PC-3 (cell line): Measurements from ENCODE around the gene MYL11. TPM values are rescaled to one million over a fixed set of nuclear protein-coding genes. Genes with fewer than 3 reads are reported as not detected.
"Not testable (repeated sequence)": the region's sequence is repeated elsewhere in the genome, so short reads cannot be mapped to it uniquely, and the experiment has no call there.

ENCODE experiments used
- ATAC-seq: fragments of 200-7000 bp; cut with Tn5 transposase; 2 replicates; pipeline ENCODE4 v1.9.1; 2020; ENCODE audit warnings: mild to moderate bottlenecking, moderate library complexity
- BruUV-seq: library from RNA; stranded (reverse); fragments of 400-500 nt; replicated peaks from 2 replicates; lab custom pipeline; 2021; lab: Mats Ljungman, UMichigan
- CTCF ChIA-PET: fragments of 300-600 bp; sonication (Branson Sonifier 250); formaldehyde crosslinking; loops from one replicate; lab custom pipeline; 2022; ENCODE audit warnings: antibody characterized with exemption; lab: Charles Lee
- POLR2A ChIA-PET: fragments of 300-600 bp; sonication (Branson Sonifier 250); formaldehyde crosslinking; loops from one replicate; lab custom pipeline; 2022; ENCODE audit warnings: antibody characterized with exemption; ENCODE audit not compliant: unreplicated experiment; lab: Charles Lee
- DNase-seq: peaks from one replicate; pipeline ENCODE4 v3.0.0-alpha.2; 2015
- H2AFZ ChIP-seq: fragments of 300-600 bp; sonication (generic); 2 replicates; pipeline ENCODE4 v1.6.0; 2016; ENCODE audit warnings: antibody characterized with exemption, low read length
- H3F3A ChIP-seq: fragments of 300-600 bp; sonication (generic); one replicate; pipeline ENCODE4 v1.6.0; 2017; ENCODE audit warnings: antibody characterized with exemption, low read length, control low read depth, mild to moderate bottlenecking; ENCODE audit not compliant: unreplicated experiment
- H3K27ac ChIP-seq: fragments of 300-600 bp; sonication (generic); 2 replicates; pipeline ENCODE4 v1.5.1; 2016; ENCODE audit warnings: mild to moderate bottlenecking, low read length
- H3K27me3 ChIP-seq: fragments of 300-600 bp; sonication (generic); 2 replicates; pipeline ENCODE4 v1.6.1; 2016; ENCODE audit warnings: low read length, mixed read lengths
- H3K36me3 ChIP-seq: fragments of 300-600 bp; sonication (generic); 2 replicates; pipeline ENCODE4 v1.6.1; 2016; ENCODE audit warnings: low read depth, mixed run types, low read length, mixed read lengths
- H3K4me1 ChIP-seq: fragments of 300-600 bp; sonication (generic); 2 replicates; pipeline ENCODE4 v1.5.1; 2016; ENCODE audit warnings: low read length; ENCODE audit not compliant: insufficient read depth
- H3K4me2 ChIP-seq: fragments of 300-600 bp; sonication (generic); 2 replicates; pipeline ENCODE4 v1.6.0; 2016; ENCODE audit warnings: low read length
- H3K4me3 ChIP-seq: fragments of 300-600 bp; sonication (generic); 2 replicates; pipeline ENCODE4 v1.5.1; 2016; ENCODE audit warnings: mild to moderate bottlenecking, low read length, mixed read lengths
- H3K79me2 ChIP-seq: fragments of 300-600 bp; sonication (generic); 2 replicates; pipeline ENCODE4 v1.6.1; 2017; ENCODE audit warnings: low read length, mixed read lengths
- H3K9ac ChIP-seq: fragments of 300-600 bp; sonication (generic); 2 replicates; pipeline ENCODE4 v1.6.0; 2016; ENCODE audit warnings: mild to moderate bottlenecking, low read length
- H3K9me2 ChIP-seq: fragments of 300-600 bp; sonication (generic); replicated peaks from 2 replicates; pipeline ENCODE4 v1.6.1; 2016; ENCODE audit warnings: mixed run types, low read length, mixed read lengths
- H3K9me3 ChIP-seq: fragments of 300-600 bp; sonication (generic); 2 replicates; pipeline ENCODE4 v1.6.1; 2016; ENCODE audit warnings: low read length, mixed read lengths
- H4K20me1 ChIP-seq: fragments of 300-600 bp; sonication (generic); 2 replicates; pipeline ENCODE4 v1.6.1; 2016; ENCODE audit warnings: low read length, mixed read lengths
- EZH2 ChIP-seq: fragments of 300-600 bp; sonication (generic); IDR thresholded peaks from one replicate; pipeline ENCODE4 v1.6.1; 2017; ENCODE audit warnings: antibody characterized with exemption, mild to moderate bottlenecking, low read length; ENCODE audit not compliant: unreplicated experiment
- EZH2phosphoT487 ChIP-seq: fragments of 300-600 bp; sonication (generic); IDR thresholded peaks from 2 replicates; pipeline ENCODE4 v1.6.1; 2018; ENCODE audit warnings: mild to moderate bottlenecking, antibody characterized with exemption, low read length, borderline replicate concordance
- intact Hi-C: fragments of 100-400 bp; cut with micrococcal nuclease; formaldehyde crosslinking; loops from 2 replicates; pipeline ENCODE4 v1.9.0; 2023
- total RNA-seq: library from RNA; depleted of rRNA; stranded (reverse); fragments of >200 nt; gene quantifications from 2 replicates; pipeline ENCODE4 v1.2.3, GENCODE V29; 2014
- TF ChIP-seq, protein P1 (sequence below): fragments of 300-600 bp; sonication (generic); conservative IDR thresholded peaks from 2 replicates; pipeline ENCODE4 v1.5.1; 2017; ENCODE audit warnings: antibody characterized with exemption, low read depth, mild to moderate bottlenecking, low read length

The MYL11 gene
- total RNA-seq, 1 experiment from 2014 or later: not detected

DNA sequence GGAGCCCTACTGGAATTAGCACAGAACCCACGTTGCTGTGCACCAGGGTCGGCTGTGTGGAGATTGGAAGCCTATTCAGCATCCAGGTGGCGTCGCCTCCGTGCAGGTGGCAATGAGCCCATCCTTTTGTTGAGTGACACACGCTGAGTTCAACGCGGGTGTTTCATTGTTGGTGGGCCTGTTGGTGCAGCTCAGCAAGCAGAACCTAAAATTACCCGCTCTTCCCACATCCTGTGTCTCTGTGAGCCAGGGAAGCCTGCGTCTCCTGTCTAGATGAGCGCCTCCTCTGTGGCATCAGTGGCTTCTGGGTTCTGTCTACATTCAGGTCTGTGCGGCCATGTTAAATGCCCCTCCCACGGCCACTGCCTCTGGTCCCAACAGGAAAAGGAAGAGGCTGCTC lies 34.0 kb upstream of the MYL11 start:
- intact Hi-C loops: no loop called here
- no TSS peak for BruUV-seq
- no peak overlapping the region for H2AFZ ChIP-seq
- no peak for TF ChIP-seq EZH2
- no peak for TF ChIP-seq EZH2phosphoT487
- TF ChIP-seq, protein P1, sequence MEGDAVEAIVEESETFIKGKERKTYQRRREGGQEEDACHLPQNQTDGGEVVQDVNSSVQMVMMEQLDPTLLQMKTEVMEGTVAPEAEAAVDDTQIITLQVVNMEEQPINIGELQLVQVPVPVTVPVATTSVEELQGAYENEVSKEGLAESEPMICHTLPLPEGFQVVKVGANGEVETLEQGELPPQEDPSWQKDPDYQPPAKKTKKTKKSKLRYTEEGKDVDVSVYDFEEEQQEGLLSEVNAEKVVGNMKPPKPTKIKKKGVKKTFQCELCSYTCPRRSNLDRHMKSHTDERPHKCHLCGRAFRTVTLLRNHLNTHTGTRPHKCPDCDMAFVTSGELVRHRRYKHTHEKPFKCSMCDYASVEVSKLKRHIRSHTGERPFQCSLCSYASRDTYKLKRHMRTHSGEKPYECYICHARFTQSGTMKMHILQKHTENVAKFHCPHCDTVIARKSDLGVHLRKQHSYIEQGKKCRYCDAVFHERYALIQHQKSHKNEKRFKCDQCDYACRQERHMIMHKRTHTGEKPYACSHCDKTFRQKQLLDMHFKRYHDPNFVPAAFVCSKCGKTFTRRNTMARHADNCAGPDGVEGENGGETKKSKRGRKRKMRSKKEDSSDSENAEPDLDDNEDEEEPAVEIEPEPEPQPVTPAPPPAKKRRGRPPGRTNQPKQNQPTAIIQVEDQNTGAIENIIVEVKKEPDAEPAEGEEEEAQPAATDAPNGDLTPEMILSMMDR: no peak
- POLR2A ChIA-PET: no interaction called here
- no peaks in the 10 kb centered on the region for H3K36me3 ChIP-seq
- no peak for DNase-seq
- peaks cover 8% of the 10 kb centered on the region; the same call in 1 of the 2 replicates for H3K4me1 ChIP-seq
- no peaks in the 10 kb centered on the region for H3K9me2 ChIP-seq
- H3K9ac ChIP-seq: no peak overlapping the region
- CTCF ChIA-PET: interaction anchor here (0.9 kb wide), 1 partner anchor 69 kb away, joined by 8 read pairs; no protein-coding TSS in a partner anchor
- no peaks in the 10 kb centered on the region for H3K79me2 ChIP-seq
- no peak overlapping the region for H3K4me2 ChIP-seq
- no peak overlapping the region for H3K4me3 ChIP-seq
- no peak for ATAC-seq
- H4K20me1 ChIP-seq: no peaks in the 10 kb centered on the region
- no peak overlapping the region for H3K27ac ChIP-seq
- H3K9me3 ChIP-seq: no peaks in the 10 kb centered on the region
- no peaks in the 10 kb centered on the region for H3F3A ChIP-seq
- no peaks in the 10 kb centered on the region for H3K27me3 ChIP-seq

DNA sequence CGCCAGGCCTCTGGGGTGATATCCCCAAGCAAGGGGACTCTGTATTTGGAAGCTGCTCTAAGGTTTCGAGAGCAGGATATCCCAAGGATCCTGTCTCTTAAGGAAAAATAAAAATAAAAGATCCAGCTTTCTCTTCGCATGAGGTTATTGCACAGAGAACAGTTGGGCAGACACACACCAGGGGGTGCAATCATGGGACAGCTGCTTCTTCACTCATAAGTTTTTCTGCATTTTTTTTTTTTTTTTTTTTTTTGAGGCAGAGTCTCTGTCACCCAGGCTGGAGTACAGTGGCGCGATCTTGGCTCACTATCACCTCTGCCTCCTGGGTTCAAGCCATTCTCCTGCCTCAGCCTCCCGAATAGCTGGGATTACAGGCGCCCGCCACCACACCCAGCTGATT lies 32.6 kb upstream of the MYL11 start:
- H3K4me2 ChIP-seq, intact Hi-C loops, H3K36me3 ChIP-seq, ATAC-seq, H3K27ac ChIP-seq, BruUV-seq, POLR2A ChIA-PET, DNase-seq, H4K20me1 ChIP-seq, H3F3A ChIP-seq, H3K9ac ChIP-seq, H3K27me3 ChIP-seq, H2AFZ ChIP-seq, H3K4me1 ChIP-seq, H3K9me2 ChIP-seq, H3K9me3 ChIP-seq, H3K79me2 ChIP-seq, H3K4me3 ChIP-seq: not testable (repeated sequence)
- CTCF ChIA-PET: interaction anchor here (0.6 kb wide), 1 partner anchor 66 kb away, joined by 4 read pairs; the partner anchor contains the start of gene ZNF771

DNA sequence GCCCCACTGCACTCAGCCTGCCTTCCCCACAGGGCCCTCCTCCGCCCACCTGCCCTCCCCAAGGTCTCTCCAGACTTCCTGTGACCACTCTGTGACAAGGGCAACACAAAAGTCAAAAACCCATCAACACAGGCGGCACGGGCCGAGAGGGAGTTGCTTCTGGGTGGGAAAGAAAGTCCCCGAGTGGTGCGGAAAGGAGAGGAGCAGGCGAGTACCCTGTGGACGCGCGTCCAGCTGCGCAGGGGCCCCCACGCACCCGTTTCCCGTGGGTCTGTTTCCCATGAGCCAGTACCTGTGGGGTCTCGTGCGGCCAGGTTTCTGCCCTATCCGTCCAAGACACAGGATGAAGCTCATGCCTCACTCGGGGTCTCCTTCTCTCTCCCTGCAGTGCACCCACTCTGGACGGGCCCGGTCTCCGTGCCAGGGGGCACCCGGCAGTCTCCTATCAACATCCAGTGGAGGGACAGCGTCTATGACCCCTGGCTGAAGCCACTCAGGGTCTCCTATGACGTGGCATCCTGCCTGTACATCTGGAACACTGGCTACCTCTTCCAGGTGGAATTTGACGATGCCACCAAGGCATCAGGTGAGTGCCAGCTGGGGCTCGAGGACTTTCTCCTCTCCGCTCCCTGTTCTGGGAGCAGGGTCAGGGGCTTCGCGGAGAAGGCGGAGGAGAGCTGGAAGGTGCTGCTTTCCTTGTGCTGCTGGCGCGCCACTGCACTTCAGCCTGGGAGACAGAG lies 31.7 kb upstream of the MYL11 start:
- no peak overlapping the region for H3K27ac ChIP-seq
- BruUV-seq: no TSS peak
- H3K9ac ChIP-seq: no peak overlapping the region
- no peak overlapping the region for H2AFZ ChIP-seq
- DNase-seq (no peak), ATAC-seq (no peak)
- POLR2A ChIA-PET: no interaction called here
- no peak overlapping the region for H3K4me2 ChIP-seq
- H3K79me2 ChIP-seq: no peaks in the 10 kb centered on the region
- H3K4me1 ChIP-seq: no peaks in the 10 kb centered on the region
- no peaks in the 10 kb centered on the region for H3K9me2 ChIP-seq
- H3K4me3 ChIP-seq: no peak overlapping the region
- no peak for TF ChIP-seq EZH2
- no peak for TF ChIP-seq EZH2phosphoT487
- TF ChIP-seq, protein P1: no peak
- H4K20me1 ChIP-seq: no peaks in the 10 kb centered on the region
- H3F3A ChIP-seq: no peaks in the 10 kb centered on the region
- no peaks in the 10 kb centered on the region for H3K9me3 ChIP-seq
- CTCF ChIA-PET: no interaction called here
- no peaks in the 10 kb centered on the region for H3K27me3 ChIP-seq
- H3K36me3 ChIP-seq: no peaks in the 10 kb centered on the region
- intact Hi-C loops: no loop called here

DNA sequence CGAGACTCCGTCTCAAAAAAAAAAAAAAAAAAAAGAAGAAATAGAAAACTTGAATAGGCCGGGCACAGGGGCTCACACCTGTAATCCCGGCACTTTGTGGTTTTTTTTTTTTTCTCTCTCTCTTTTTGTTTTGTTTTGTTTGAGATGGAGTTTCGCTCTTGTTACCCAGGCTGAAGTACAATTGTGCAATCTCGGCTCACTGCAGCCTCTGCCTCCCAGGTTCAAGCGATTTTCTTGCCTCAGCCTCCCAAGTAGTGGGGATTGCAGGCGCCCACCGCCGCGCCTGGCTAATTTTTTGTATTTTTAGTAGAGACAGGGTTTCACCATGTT lies 31.1 kb upstream of the MYL11 start:
- H3K79me2 ChIP-seq, CTCF ChIA-PET, DNase-seq, H2AFZ ChIP-seq, H3K36me3 ChIP-seq, H3K27me3 ChIP-seq, H3K27ac ChIP-seq, H3K9me3 ChIP-seq, H3K9me2 ChIP-seq, POLR2A ChIA-PET, intact Hi-C loops, ATAC-seq, H3K4me1 ChIP-seq, H3K9ac ChIP-seq, H3F3A ChIP-seq, H4K20me1 ChIP-seq, H3K4me3 ChIP-seq, H3K4me2 ChIP-seq, BruUV-seq: not testable (repeated sequence)
